Retinal pigment epithelial cell (primary cell): Measurements from ENCODE around the gene HBG1.

Source experiments
- DNase-seq: peaks from one replicate; pipeline ENCODE4 v3.0.0-alpha.2; 2010; ENCODE audit warnings: low read depth
- H3K4me3 ChIP-seq: 2 replicates; pipeline ENCODE4 v1.5.1; 2011; ENCODE audit warnings: mild to moderate bottlenecking, low read length, control low read depth, moderate library complexity
- CTCF ChIP-seq: conservative IDR thresholded peaks from 2 replicates; pipeline ENCODE4 v1.5.1; 2011; ENCODE audit warnings: low read depth, low read length, control low read depth, inconsistent platforms

Gene HBG1

GRCh38 chr11:5283882-5284281, 34.2 kb upstream of the HBG1 start:
- TF ChIP-seq CTCF = no peak
- no peak overlapping the region for H3K4me3 ChIP-seq
- DNase-seq = no peak

GRCh38 chr11:5283086-5283485, 33.4 kb upstream of the HBG1 start:
- H3K4me3 ChIP-seq = no peak overlapping the region
- no peak for DNase-seq
- TF ChIP-seq CTCF = no peak

GRCh38 chr11:5282628-5283027, 33.0 kb upstream of the HBG1 start:
- DNase-seq = no peak
- no peak overlapping the region for H3K4me3 ChIP-seq
- no peak for TF ChIP-seq CTCF

- TF ChIP-seq CTCF = no peak
- H3K4me3 ChIP-seq = no peak overlapping the region
- DNase-seq = no peak
Observed at GRCh38 chr11:5281596-5281995, 31.9 kb upstream of the HBG1 start.

- TF ChIP-seq CTCF = no peak
- DNase-seq = peak; percentile 81
- H3K4me3 ChIP-seq = no peak overlapping the region
Observed at GRCh38 chr11:5280582-5281102, 31.0 kb upstream of the HBG1 start.

GRCh38 chr11:5279471-5280090, 29.9 kb upstream of the HBG1 start:
- no peak for TF ChIP-seq CTCF
- no peak overlapping the region for H3K4me3 ChIP-seq
- no peak for DNase-seq

- no peak for TF ChIP-seq CTCF
- DNase-seq = no peak
- H3K4me3 ChIP-seq = no peak overlapping the region
Observed at GRCh38 chr11:5277807-5278382, 28.2 kb upstream of the HBG1 start.
